NB4 (cell line): Measurements from ENCODE around the gene RNASE3.

Source experiments
- POLR2A ChIP-seq: IDR thresholded peaks from 2 replicates; pipeline ENCODE4 v1.6.1; 2011; ENCODE audit warnings: mild to moderate bottlenecking; ENCODE audit not compliant: insufficient read length; ENCODE audit errors: extremely low read depth
- TF ChIP-seq, protein P1 (sequence below): IDR thresholded peaks from one replicate; pipeline ENCODE4 v1.5.1; 2012; ENCODE audit warnings: low read depth, low read length
- TF ChIP-seq, protein P2 (sequence below): IDR thresholded peaks from 2 replicates; pipeline ENCODE4 v1.6.1; 2011; ENCODE audit warnings: low read depth, low read length

DNA sequence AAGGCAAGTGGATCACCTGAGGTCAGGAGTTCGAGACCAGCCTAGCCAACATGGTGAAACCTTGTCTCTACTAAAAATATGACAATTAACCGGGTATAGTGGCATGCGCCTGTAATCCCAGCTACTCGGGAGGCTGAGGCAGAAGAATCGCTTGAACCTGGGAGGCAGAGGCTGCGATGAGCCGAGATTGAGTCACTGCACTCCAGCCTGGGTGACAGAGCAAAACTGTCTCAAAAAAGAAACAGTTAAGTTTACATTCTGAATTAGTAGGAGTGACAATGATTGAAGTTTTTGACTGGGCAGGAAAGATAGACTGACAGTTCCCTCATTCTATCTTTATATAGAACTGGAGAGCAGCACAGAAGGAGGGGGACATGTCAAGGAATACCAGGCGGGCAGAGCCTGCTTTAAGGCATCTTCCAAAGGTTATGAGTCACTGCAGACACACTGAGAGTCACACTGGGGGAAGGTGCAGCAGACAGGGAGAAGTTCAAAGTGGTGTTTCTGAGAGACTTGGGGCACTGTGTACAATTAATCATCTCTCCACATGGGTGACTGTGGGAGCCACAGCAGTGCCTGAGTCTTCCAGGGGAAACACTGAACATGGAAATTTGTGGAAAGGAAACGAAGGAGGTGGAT lies 42.8 kb upstream of the RNASE3 start:
- TF ChIP-seq, protein P1, sequence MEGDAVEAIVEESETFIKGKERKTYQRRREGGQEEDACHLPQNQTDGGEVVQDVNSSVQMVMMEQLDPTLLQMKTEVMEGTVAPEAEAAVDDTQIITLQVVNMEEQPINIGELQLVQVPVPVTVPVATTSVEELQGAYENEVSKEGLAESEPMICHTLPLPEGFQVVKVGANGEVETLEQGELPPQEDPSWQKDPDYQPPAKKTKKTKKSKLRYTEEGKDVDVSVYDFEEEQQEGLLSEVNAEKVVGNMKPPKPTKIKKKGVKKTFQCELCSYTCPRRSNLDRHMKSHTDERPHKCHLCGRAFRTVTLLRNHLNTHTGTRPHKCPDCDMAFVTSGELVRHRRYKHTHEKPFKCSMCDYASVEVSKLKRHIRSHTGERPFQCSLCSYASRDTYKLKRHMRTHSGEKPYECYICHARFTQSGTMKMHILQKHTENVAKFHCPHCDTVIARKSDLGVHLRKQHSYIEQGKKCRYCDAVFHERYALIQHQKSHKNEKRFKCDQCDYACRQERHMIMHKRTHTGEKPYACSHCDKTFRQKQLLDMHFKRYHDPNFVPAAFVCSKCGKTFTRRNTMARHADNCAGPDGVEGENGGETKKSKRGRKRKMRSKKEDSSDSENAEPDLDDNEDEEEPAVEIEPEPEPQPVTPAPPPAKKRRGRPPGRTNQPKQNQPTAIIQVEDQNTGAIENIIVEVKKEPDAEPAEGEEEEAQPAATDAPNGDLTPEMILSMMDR = no peak
- TF ChIP-seq, protein P2, sequence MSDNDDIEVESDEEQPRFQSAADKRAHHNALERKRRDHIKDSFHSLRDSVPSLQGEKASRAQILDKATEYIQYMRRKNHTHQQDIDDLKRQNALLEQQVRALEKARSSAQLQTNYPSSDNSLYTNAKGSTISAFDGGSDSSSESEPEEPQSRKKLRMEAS = no peak
- no peak for TF ChIP-seq POLR2A
